ENCODE data around the gene NSG1.

- no peak for TF ChIP-seq POLR2AphosphoS5 (IDR thresholded peaks at IDR 0.05)
- TF ChIP-seq CTCF (IDR thresholded peaks at IDR 0.05): no peak
- no peak for TF ChIP-seq POLR2A (IDR thresholded peaks at IDR 0.05)
Measured at GRCh38 chr4:4391866-4392265, 5.0 kb downstream of the NSG1 start.
